IPS DF 4.7 (cell line): ENCODE data around the gene CLDN1.
A peak's percentile ranks its signal among the peaks of the same experiment; 100 is the strongest.

Experiments used
- DNase-seq: peaks from one replicate; pipeline ENCODE4 v3.0.0-alpha.2; 2013; ENCODE audit warnings: low spot score; ENCODE audit errors: extremely low read depth

Gene CLDN1, protein sequence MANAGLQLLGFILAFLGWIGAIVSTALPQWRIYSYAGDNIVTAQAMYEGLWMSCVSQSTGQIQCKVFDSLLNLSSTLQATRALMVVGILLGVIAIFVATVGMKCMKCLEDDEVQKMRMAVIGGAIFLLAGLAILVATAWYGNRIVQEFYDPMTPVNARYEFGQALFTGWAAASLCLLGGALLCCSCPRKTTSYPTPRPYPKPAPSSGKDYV

DNA sequence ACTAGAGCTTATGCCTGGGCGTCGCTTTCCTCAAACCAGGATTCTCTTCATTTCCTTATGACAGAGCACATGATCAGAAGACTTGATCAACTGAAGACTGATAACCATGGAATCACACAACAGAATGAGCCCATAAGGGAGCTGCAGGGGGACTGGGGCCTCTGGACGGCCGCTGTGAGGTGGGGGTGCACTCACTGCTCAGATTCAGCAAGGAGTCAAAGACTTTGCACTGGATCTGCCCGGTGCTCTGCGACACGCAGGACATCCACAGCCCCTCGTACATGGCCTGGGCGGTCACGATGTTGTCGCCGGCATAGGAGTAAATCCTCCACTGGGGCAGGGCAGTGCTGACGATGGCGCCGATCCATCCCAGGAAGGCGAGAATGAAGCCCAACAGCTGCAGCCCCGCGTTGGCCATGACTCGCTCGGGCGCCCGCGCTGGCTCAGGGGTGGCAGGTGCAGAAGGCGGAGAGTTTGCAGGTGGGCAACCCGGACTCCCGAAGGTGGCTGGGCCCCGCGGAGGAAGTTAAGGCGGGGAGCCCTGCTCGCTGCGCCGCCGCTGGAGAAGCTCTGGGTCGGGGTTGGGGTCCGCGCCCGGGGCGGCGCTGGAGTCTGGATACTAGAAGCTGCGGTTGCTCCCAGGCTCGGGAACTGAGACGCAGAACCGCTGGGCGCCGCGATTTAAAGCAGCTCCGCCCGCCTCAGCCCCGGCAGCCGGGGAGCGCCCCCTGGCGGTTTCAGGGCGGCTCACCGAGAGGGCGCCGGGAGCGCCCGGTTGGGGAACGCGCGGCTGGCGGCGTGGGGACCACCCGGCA is at the start of gene CLDN1:
Gene CLDN1, minus strand, starts transcription at position 658 of the 815 bp plus-strand sequence. Its CDS starts 240 bp downstream, at position 418.
- peak; percentile 25 for DNase-seq

DNA sequence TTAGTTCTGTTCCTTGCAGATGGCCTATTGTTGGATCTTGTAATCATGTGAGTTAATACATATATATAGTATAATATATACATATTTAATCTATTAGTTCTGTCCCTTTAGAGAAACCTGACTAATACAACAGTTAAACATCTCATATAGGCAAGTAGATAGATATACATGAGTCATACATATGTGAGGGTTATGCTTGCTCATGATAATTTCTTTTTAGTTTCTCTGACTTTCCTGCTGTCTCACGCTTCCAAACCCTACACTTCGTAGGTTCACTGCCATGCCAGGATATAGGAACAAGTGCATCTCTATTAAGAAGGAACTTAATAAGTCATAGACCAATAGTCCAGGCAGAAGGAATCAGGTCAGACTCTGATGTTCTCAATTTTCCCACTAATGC is 48.9 kb upstream of the CLDN1 start:
- DNase-seq, result no peak

DNA sequence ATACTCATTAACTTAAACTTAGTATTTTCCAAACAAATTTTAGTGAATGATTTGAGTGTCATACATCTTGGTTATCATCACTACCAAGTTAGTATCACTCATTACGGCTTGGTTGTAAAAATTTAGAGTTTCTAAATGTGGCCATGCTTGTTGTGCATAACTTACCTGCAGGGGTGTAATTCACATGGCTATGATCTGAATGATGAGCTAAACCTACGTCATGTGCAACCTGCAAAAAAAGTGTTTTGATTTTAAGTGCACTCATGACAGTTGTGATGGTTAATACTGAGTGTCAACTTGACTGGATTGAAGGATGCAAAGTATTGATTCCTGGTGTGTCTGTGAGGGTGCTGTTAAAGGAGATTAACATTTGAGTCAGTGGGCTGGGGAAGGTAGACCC is 48.1 kb upstream of the CLDN1 start:
- no peak for DNase-seq

DNA sequence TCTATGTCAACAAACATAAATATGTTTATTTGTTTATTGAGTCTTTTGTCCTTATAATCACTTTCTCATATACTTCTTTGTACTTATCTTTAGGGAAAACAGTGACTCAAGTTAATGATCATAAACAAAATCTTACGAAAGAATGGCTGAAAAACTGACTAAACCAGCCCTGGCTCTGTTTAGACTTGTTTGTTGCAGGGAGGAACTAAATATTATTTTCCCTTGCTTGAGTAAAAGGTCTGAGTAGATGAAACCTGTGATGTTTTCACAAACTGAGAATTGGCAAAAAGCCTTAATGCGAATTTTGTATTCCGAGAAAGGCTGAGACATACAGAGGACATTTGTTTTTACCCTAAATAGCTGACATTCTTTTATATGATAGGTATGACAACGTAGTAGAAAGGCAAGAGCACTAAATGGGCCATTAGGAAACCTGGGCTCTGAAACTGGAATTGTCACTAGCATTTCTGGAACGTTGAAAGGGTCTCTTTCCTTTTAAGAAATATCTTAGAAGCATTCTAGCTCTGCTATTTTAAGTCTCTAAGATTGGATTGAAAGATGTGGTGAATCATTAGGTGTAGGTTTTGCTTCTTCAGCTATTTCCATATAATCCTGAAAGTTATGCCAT is 47.5 kb upstream of the CLDN1 start:
- no peak for DNase-seq

DNA sequence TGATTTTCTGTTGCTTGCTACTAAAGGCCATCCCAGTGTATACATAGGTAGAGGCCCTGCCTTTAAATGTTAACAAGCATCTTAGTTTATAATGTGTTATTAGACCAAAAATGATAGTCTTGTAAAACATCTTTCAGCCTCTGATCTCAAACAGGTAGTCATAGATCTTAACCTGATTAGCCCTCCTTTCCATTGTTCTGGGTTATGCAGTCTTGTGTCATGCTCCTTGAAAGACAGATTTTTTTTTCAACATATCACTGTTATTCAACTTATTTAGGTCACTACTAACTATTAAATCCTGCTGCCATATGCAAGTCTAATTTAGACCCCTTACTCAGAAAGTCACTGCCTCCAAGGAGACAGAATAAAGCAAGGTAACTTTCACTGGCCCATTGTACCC is 46.6 kb upstream of the CLDN1 start:
- DNase-seq, result no peak

DNA sequence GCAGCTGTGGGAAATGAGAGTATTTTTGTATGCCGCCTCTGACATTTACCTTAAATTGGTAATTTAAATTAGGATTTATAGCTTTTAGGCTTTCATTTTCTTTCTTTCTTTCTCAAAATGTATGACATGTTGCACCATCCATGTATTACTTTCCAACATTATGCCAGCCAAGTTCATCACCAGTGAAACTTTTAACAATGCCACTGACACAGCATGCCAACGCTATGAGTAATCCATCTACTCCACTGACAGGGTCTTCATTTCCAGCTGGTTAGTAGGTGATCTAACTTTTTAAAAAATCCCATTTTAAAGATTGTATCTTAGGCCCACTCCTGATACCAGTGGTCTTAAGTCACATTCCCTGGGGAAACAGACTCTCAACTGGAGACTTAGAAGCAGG is 43.9 kb upstream of the CLDN1 start:
- no peak for DNase-seq

DNA sequence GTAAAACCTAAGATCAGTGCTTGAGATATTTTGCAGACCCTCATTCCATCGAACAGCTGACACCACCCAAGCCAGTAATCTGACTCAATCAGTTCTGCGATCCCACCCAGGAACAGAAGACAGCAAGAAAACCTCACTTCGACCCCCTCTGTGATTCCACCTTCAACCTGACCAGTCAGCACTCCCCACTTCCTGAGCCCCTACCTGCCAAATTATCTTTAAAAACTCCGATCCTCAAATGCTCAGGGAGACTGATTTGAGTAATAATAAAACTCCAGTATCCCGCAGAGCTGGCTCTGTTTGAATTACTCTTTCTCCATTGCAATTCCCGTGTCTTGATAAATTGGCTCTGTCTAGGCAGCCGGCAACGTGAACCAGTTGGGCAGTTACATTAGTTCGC is 40.0 kb upstream of the CLDN1 start:
- no peak for DNase-seq

DNA sequence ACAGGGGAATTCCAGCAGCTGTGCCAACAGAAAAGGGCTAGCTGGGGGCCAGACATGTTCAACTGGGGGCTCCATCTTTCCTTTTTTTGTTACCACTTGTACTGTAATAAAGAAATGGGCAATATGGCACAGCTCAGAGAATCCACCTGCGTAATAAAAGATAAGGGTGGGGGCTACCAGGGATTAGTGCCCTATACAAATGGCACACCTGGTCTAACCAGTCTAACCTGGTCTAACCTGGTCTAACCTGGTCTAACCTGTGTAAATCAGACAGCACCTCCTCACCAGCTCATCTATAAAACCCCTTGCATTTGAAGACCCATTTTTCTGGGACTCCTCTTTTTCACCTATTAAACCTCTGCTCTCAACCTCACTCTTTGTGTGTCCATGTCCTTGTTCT is 39.5 kb upstream of the CLDN1 start:
- DNase-seq, result no peak

DNA sequence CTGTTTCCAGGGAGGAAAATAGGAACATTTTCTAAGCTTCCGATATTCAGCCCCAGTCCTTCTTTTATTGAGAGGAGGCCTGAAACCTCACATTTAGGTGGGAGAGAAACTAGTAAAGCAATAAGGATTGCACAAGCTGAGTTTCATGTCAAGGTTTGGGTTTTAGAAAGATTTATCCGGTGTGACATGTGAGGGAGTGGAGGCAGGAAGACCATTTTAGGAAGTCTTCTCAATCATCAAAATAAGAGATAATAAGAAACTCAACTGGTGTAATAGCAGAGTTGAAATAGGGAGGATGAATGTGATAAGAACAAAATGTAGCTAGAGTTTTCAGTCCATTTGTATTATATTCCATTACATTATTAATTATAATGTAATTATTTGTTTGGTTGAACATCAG is 38.0 kb upstream of the CLDN1 start:
- DNase-seq, result no peak

DNA sequence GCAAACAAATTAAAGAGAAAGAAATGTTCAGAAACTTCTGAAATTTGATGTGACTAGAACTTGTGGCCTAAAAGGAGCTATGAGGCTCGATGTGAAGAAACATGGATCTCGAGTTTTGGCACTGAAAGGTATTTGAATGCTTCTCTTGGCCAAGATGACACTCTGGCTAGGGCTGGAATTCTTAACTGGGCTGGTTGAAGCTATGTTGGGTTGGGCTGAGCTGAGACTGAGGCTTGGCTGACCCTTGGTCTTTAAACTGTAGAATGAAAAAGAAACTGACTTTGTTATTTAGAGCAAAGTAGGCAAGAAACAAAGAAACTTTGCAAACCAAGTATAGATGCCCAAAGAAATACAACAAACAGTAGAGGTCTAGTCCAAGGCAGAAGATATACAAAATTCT is 37.6 kb upstream of the CLDN1 start:
- no peak for DNase-seq

DNA sequence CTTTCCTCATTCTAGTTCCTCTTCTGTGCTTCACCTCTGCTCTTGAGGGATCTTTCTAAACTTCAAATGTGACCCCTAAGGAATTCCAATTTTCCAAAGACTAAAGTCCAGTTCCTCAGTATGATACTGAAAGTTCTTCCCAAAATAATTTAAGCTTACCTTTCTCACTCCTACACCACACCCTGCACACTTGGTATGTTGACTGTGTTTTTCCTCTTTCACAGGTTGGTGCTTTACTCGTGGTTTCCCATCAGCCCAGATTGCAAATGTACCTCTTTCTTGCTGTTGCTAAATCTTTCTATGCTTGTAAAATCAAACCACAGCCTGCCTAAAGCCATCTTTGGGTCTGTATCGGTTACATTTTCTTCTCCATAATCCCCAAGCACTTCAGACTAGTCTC is 35.2 kb upstream of the CLDN1 start:
- no peak for DNase-seq

DNA sequence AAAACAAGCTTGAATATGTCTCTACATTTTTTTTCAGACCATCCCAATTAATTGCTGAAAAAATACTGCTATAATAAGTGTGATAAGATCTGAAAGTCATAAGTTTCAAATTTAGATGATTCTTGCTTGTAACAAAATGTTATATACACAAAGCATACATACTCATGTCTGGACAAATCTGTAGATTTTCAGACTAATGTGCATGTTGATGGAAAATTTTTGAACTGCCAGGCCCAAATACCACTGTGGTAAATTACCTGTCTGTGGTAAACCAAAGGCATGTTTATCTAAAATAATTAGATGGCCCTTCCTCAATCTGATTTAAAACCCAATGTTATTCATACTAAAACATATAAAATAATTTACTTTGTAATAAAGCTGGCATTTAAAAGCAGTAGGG is 34.0 kb upstream of the CLDN1 start:
- no peak for DNase-seq

DNA sequence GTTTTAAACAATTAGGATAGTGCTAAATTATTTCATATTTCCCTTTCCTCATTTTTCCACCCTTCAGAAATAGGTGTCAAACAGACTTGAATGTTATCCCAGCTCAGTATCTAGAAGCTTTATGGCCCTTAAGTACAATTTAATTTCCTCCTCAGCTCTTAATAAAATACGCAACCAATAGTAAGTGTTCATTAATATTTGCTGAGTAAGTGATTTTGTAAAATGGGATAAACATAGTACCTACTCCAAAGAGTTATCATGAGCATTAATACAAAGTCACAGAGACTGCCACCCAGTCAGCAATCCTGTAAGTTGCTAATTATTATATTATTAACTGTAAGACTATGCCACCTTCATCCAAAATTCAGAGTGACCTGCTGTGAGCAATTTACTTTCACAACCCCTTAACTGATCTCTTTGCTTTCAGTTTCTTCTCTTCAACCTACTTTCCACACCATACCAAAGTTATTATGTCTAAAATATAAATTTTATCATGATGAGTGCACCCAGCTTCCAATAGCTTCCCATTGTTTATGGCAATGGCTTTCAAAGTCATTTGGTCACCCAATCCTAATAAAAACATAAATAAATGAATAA is 30.7 kb upstream of the CLDN1 start:
- no peak for DNase-seq

DNA sequence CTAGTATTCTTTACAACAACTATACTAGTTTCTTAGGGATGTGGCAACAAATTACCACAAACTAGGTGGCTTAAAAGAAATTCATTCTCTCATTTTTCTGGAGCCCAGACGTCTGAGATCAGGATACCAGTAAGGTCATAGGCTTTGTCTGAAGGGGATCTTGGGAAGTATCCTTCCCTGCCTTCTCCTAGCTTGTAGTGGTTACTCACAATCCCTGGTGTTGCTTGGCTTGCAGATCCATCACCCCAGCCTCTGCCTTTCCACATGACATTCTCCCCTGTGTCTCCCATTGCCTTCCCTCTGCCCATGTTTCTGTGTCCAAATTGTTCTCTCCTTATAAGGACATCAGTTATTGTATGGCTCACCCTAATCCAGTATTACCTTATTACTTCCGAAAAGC is 24.3 kb upstream of the CLDN1 start:
- DNase-seq, result no peak

DNA sequence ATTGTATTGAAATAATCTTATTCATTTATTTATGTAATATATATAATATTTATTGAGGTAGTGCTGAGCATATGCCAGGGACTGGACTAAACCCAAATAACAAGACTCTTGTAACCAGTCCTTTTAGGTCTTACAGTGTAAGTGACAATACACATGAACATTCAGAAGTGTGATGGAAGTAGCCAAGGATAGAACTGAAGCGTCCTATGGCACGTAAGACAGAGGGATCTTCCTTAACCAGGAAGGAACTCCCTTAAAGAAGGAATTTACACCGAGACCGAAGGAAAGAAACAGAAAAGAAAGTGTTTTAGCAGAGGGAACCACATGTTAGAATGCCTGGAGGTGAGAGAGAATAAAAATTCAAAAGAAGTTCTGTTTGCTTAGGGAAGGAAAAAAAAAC is 23.6 kb upstream of the CLDN1 start:
- DNase-seq, result no peak

DNA sequence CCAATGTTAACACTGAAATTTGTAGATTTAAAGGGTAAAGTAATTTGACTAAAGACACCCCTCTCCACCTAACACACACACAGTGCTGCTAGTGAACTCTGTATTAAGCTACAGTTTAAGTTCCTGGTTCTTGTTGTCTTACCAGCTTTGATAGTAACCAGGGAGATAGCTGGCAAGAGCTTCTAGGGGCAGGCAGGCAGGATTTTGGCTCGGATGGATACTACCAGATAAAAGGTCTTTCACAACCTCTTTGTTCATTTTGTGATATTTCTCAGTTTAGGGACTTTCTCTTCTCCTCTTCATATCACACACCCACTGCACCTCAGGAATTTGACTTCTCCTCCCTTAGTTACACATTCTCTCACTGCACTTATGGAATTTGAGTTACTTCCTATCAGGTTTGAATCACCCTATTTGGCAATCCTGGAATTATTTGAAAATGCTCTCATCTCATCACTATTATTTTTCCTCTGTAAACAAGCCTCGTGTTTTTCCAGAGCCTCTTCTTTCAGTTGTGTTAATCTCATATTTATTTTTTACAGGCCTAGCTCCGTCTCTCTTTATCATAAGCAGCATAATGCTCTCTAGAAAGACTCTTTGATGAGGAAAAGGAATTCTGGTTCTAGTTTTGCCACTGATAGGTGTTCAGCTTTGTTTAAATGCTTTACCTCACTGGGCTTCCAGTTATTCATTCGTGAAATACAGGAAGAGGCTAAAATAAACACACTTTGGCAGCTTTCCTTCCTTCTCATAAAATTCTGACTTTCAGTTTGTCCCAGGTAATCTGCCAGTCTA is 23.0 kb upstream of the CLDN1 start:
- DNase-seq, result no peak

DNA sequence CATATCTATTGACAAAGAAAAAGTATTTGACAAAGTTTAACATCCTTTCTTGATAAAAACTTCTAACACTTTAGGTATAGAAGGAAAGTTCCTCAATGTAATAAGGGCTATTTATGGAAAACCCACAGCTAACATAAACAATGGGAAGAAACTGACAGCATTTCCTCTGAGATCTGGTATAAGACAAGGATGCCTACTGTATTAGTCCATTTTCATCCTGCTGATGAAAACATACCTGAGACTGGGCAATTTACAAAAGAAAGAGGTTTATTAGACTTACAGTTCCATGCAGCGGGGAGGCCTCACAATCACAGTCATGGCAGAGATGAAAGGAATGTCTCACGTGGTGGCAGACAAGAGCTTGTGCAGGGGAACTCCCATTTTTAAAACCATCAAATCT is 17.8 kb upstream of the CLDN1 start:
- DNase-seq, result no peak

DNA sequence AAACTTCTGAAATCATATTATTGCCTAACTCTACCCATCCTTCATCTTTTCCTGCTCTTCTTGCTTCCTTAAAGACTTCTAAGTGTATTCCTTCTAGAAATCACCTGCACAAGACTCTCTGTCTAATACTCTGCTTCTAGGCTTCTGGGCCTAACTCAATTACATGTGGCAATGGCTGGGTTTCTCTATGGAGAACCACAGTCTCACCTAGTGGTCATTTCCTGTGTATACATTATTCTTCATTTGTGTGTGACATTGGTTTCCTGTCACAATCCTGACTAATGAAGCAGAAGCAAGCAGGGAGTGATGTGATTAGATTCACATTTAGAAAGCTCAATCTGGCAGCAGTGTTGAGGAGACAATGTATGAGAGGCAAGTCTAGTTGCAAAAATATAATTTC is 16.9 kb upstream of the CLDN1 start:
- DNase-seq, result no peak

DNA sequence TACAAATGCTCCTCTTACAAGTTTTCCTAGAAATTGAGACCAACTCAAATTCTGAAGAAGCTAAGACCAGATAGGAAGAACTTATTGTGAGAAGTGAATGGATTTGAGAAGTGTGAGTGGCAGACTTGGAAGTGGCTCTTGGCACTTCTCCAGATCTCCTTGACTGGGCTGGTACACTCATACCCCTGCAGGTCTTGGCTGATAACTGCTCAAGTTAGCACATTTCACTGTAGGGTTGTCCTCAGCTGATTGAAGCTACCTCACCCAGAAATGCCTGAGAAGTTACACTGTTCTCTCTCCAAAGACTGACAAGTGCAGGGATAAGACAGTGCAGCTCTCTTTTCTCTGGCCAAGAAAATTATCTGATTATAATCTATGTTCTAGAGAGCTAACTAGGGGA is 16.5 kb upstream of the CLDN1 start:
- DNase-seq, result no peak

DNA sequence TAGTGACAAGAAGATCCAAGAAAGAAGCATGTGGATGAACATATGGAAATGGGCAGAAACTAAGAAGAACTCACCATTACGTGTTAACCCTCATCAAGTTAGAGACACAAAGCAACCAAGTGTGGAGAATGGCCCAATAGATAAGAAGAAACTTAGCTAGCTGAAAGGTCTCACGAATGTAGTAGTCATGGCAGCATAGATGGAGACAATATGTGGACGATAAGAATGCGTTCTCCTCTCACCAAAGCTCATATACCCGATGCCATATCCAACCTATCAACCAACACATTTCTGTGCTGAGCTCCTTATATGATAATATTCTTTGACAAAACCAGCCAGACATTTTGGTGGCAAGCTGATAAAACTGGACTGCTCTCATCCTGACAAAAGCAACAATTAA is 15.1 kb upstream of the CLDN1 start:
- no peak for DNase-seq

DNA sequence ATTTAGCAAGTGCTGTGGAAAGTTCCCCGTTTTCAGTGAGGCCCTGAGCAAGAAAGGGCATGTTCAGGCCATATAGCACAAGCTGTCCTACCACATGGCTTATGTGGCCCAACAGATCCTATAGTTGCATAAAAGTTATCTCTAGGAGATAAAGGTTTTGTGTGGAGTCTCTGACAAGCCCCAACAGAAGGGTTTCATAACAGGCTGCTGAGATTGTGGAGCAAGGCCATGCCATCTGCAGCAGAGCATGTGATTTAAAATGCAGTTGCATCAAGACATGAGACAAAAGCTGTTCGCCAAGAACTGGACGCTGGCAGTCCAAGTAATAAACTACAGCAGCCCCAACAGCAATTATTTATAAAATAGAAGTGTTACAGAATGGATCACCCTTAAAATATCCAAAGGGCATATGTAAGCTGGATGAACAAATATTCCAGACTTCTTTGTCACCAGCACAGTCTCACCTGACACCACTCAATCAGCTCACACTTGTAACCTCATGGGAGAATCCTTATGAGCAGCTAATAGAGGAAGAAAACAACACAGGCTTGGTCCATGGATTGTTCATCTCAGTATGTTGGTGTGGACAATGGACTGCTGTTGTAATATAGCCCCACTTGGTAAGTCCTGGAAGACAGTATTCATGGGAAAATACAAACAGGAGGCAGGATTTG is 14.4 kb upstream of the CLDN1 start:
- DNase-seq, result no peak
